ENCODE results near the gene IRAK2. TPM values are rescaled to one million over a fixed set of nuclear protein-coding genes. Genes with fewer than 3 reads are reported as not detected.

Gene IRAK2
- total RNA-seq, 1 experiment from 2014 or later: 4.2 TPM

DNA sequence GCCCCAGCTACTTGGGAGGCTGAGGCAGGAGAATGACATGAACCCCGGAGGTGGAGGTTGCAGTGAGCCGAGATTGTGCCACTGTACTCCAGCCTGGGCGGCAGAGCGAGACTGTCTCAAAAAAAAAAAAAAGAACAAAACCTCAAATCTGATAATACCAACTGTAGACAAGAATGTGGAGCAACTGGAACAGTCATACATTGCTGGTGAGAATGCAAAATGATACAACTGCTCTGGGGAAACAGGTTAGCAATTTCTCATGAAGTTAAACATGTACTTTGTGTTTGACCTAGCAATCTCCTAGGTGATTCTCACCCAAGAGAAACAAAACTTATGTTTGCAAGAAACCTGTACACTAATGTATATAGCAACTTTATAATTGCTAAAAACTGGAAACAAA is 27.5 kb upstream of the IRAK2 start:
- Histone ChIP-seq H3K4me1 (no peaks in the 10 kb centered on the region), H3K27me3 (replicated peaks; ENCODE audit: control insufficient read depth, insufficient read depth, low read length) (no peaks in the 10 kb centered on the region), H3K36me3 (ENCODE audit: control insufficient read depth, insufficient read depth, low read length) (no peaks in the 10 kb centered on the region), H3K9me3 (no peaks in the 10 kb centered on the region), H3K4me3 (ENCODE audit: low read depth, low read length) (no peak overlapping the region)
- peaks cover 10% of the 10 kb centered on the region for H3K36me3 Mint-ChIP-seq (ENCODE audit: insufficient read depth, unreplicated experiment)
- intact Hi-C loops (cut with micrococcal nuclease; ENCODE audit: unreplicated experiment): no loop called here
- no peaks in the 10 kb centered on the region for H3K27me3 Mint-ChIP-seq (ENCODE audit: insufficient read depth, unreplicated experiment)
- BruUV-seq (replicated peaks): no TSS peak
- H3K4me1 Mint-ChIP-seq (ENCODE audit: low read depth, unreplicated experiment): no peaks in the 10 kb centered on the region
- no peak overlapping the region for H3K4me3 Mint-ChIP-seq (ENCODE audit: unreplicated experiment)
- TF ChIP-seq, protein P1, sequence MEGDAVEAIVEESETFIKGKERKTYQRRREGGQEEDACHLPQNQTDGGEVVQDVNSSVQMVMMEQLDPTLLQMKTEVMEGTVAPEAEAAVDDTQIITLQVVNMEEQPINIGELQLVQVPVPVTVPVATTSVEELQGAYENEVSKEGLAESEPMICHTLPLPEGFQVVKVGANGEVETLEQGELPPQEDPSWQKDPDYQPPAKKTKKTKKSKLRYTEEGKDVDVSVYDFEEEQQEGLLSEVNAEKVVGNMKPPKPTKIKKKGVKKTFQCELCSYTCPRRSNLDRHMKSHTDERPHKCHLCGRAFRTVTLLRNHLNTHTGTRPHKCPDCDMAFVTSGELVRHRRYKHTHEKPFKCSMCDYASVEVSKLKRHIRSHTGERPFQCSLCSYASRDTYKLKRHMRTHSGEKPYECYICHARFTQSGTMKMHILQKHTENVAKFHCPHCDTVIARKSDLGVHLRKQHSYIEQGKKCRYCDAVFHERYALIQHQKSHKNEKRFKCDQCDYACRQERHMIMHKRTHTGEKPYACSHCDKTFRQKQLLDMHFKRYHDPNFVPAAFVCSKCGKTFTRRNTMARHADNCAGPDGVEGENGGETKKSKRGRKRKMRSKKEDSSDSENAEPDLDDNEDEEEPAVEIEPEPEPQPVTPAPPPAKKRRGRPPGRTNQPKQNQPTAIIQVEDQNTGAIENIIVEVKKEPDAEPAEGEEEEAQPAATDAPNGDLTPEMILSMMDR (IDR thresholded peaks at IDR 0.05; ENCODE audit: insufficient read depth in 1 of 2, low read depth in 1 of 2, low read length in 1 of 2, severe bottlenecking in 1 of 2, unreplicated experiment in 1 of 2): no peak
- no peaks in the 10 kb centered on the region for H3K9me3 Mint-ChIP-seq (ENCODE audit: unreplicated experiment)
- ChIA-PET POLR2A (no interaction called here), CTCF (no interaction called here)
- no peak overlapping the region for H3K27ac Mint-ChIP-seq (ENCODE audit: unreplicated experiment)
- peak in 1 of 2 experiments; percentile 24 for DNase-seq

DNA sequence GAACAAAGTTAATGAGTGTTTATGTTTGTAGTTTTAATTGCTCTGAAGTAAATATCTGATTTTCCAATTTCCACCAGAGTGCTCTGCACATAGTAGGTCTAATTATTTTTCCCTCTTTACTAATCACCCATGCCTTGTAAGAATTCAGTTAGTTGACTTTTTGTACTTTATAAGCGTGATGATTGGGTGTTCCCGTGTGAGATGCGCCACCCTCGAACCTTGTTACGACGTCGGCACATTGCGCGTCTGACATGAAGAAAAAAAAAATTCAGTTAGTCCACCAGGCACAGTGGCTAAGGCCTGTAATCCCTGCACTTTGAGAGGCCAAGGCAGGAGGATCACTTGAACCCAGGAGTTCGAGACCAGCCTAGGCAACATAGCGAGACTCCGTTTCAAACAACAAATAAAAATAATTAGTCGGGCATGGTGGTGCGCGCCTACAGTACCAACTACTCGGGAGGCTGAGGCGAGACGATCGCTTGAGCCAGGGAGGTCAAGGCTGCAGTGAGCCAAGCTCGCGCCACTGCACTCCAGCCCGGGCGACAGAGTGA is 23.6 kb upstream of the IRAK2 start:
- Histone ChIP-seq H3K9me3 (no peaks in the 10 kb centered on the region), H3K36me3 (ENCODE audit: control insufficient read depth, insufficient read depth, low read length) (no peaks in the 10 kb centered on the region; the same call in 1 of the 2 replicates), H3K4me3 (ENCODE audit: low read depth, low read length) (peak overlapping the region; percentile 19), H3K4me1 (peaks cover 7% of the 10 kb centered on the region; the same call in 1 of the 2 replicates), H3K27me3 (replicated peaks; ENCODE audit: control insufficient read depth, insufficient read depth, low read length) (no peaks in the 10 kb centered on the region)
- no peaks in the 10 kb centered on the region for H3K27me3 Mint-ChIP-seq (ENCODE audit: insufficient read depth, unreplicated experiment)
- no peak for DNase-seq
- BruUV-seq (replicated peaks): TSS peak; percentile 82
- peak overlapping the region; percentile 73 for H3K27ac Mint-ChIP-seq (ENCODE audit: unreplicated experiment)
- peaks cover 40% of the 10 kb centered on the region for H3K36me3 Mint-ChIP-seq (ENCODE audit: insufficient read depth, unreplicated experiment)
- ChIA-PET POLR2A (interaction anchor here (0.5 to 1.4 kb wide), 3 partner anchors 13 to 63 kb away, joined by 3 to 7 read pairs (median 4); no protein-coding TSS in a partner anchor), CTCF (interaction anchor here (0.7 to 1.0 kb wide), 2 partner anchors 195 to 1169 kb away, joined by 3 to 4 read pairs; no protein-coding TSS in a partner anchor)
- intact Hi-C loops (cut with micrococcal nuclease; ENCODE audit: unreplicated experiment): loop anchor here (2.0 kb wide), 1 partner anchor 26 kb away; the partner anchor contains the start of gene BRK1
- peaks cover 7% of the 10 kb centered on the region for H3K4me1 Mint-ChIP-seq (ENCODE audit: low read depth, unreplicated experiment)
- peak overlapping the region; percentile 76 for H3K4me3 Mint-ChIP-seq (ENCODE audit: unreplicated experiment)
- H3K9me3 Mint-ChIP-seq (ENCODE audit: unreplicated experiment): no peaks in the 10 kb centered on the region
- TF ChIP-seq, protein P1 (IDR thresholded peaks at IDR 0.05; ENCODE audit: insufficient read depth in 1 of 2, low read depth in 1 of 2, low read length in 1 of 2, severe bottlenecking in 1 of 2, unreplicated experiment in 1 of 2): no peak

DNA sequence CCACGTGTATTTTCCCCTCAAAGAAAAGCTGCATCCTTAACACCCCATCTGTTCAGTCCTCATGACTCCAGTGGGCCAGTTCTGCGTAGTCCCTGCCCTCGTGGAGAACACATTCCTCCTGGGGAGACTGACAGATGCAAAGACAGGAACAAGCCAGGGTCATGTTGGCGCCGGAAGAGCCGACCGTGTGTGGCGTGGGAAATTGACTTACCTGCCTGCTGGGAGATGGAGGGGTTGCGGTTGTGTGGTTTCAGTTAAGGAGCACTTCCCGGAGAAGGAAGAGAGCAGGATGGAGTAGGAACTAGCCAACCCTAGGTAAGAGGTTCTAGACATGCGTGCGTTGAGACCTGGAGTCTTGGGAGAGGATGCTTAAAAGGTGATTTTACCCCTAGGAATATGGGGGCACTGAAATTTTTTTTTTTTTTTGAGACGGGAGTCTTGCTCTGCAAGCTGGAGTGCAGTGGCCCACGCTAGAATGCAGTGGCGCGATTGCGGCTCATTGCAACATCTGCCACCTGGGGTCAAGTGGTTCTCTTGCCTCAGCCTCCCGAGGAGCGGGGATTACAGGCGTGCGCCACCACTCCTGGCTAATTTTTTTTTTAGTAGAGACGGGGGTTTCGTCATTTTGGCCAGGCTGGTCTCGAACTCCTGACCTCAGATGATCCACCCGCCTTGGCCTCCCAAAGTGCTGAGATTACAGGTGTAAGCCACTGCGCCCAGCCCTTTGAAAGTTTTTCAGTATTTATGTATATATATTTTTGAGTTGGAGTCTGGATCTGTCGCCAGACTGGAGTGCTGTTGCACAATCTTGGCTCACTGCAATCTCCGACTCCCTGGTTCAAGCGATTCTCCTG is 21.8 kb upstream of the IRAK2 start:
- DNase-seq: peak in 1 of 2 experiments; percentile 29
- CTCF ChIA-PET: interaction anchor here (0.7 kb wide), 1 partner anchor 24 kb away, joined by 7 read pairs; no protein-coding TSS in a partner anchor

More for the DNA sequence above, 21.8 kb upstream of the IRAK2 start:
- peak overlapping the region; percentile 53 for H3K4me3 ChIP-seq (ENCODE audit: low read depth, low read length)
- no TSS peak for BruUV-seq (replicated peaks)
- H3K27me3 Mint-ChIP-seq (ENCODE audit: insufficient read depth, unreplicated experiment): no peaks in the 10 kb centered on the region
- no peaks in the 10 kb centered on the region for H3K9me3 Mint-ChIP-seq (ENCODE audit: unreplicated experiment)
- intact Hi-C loops (cut with micrococcal nuclease; ENCODE audit: unreplicated experiment): no loop called here
- TF ChIP-seq, protein P1 (IDR thresholded peaks at IDR 0.05; ENCODE audit: insufficient read depth in 1 of 2, low read depth in 1 of 2, low read length in 1 of 2, severe bottlenecking in 1 of 2, unreplicated experiment in 1 of 2): no peak
- H3K27ac Mint-ChIP-seq (ENCODE audit: unreplicated experiment): peak overlapping the region; percentile 73
- H3K27me3 ChIP-seq (replicated peaks; ENCODE audit: control insufficient read depth, insufficient read depth, low read length): no peaks in the 10 kb centered on the region
- POLR2A ChIA-PET: interaction anchor here (0.6 kb wide), 1 partner anchor 22 kb away, joined by 5 read pairs; no protein-coding TSS in a partner anchor
- H3K4me1 Mint-ChIP-seq (ENCODE audit: low read depth, unreplicated experiment): peaks cover 7% of the 10 kb centered on the region
- peaks cover 7% of the 10 kb centered on the region; the same call in 1 of the 2 replicates for H3K4me1 ChIP-seq
- H3K4me3 Mint-ChIP-seq (ENCODE audit: unreplicated experiment): peak overlapping the region; percentile 76
- H3K36me3 Mint-ChIP-seq (ENCODE audit: insufficient read depth, unreplicated experiment): peaks cover 52% of the 10 kb centered on the region
- no peaks in the 10 kb centered on the region; the same call in 1 of the 2 replicates for H3K36me3 ChIP-seq (ENCODE audit: control insufficient read depth, insufficient read depth, low read length)
- H3K9me3 ChIP-seq: no peaks in the 10 kb centered on the region

All from Caco-2 (cell line).